GM12874 (cell line): ENCODE data around the gene MMP17.

ENCODE experiments used
- CTCF ChIP-seq: IDR thresholded peaks from 2 replicates; pipeline ENCODE4 v1.5.1; 2011; ENCODE audit warnings: low read depth, mild to moderate bottlenecking, control low read depth, low read length, moderate library complexity; ENCODE audit not compliant: insufficient read depth

MMP17 gene

GRCh38 chr12:131787143-131787660 is 41.0 kb upstream of the MMP17 start:
- TF ChIP-seq CTCF, result no peak

GRCh38 chr12:131788070-131788469 is 40.1 kb upstream of the MMP17 start:
- TF ChIP-seq CTCF, result no peak

GRCh38 chr12:131789638-131790037 is 38.6 kb upstream of the MMP17 start:
- TF ChIP-seq CTCF, result no peak

GRCh38 chr12:131793243-131794022 is 34.8 kb upstream of the MMP17 start:
- TF ChIP-seq CTCF, result no peak

- TF ChIP-seq CTCF, result no peak
These were observed 34.1 kb upstream of the MMP17 start for GRCh38 chr12:131794061-131794460.

GRCh38 chr12:131794573-131794972 is 33.6 kb upstream of the MMP17 start:
- no peak for TF ChIP-seq CTCF

- TF ChIP-seq CTCF, result no peak
These were observed 33.1 kb upstream of the MMP17 start for GRCh38 chr12:131795064-131795463.
